Mammary epithelial cell (primary cell): ENCODE results near the gene LRMDA.

Experiments
- CTCF ChIP-seq, 2 donors: IDR thresholded peaks in 1 of 2; conservative IDR thresholded peaks in 1 of 2; 2 replicates each; pipeline ENCODE4 v1.5.1; 2011 to 2012; ENCODE audit warnings: inconsistent platforms in 2 of 2, low read length in 2 of 2, mild to moderate bottlenecking in 2 of 2, control low read depth in 1 of 2, low read depth in 1 of 2; ENCODE audit not compliant: insufficient read depth in 1 of 2; ENCODE audit errors: extremely low read depth in 1 of 2
- EZH2 ChIP-seq: IDR thresholded peaks from 2 replicates; pipeline ENCODE4 v1.6.1; 2012; ENCODE audit warnings: low read length, inconsistent platforms, borderline replicate concordance

- TF ChIP-seq CTCF (conservative IDR thresholded peaks at IDR 0.05 in 1 of 2, IDR thresholded peaks at IDR 0.05 in 1 of 2; ENCODE audit: extremely low read depth in 1 of 2, insufficient read depth in 1 of 2, low read depth in 1 of 2, low read length in 2 of 2) (no peak), EZH2 (no peak)
Measured at GRCh38 chr10:75682649-75683557, 251.5 kb downstream of the LRMDA start.
